ENCODE results near the gene PRR14L. TPM values are rescaled to one million over a fixed set of nuclear protein-coding genes. Genes with fewer than 3 reads are reported as not detected.

PRR14L gene
- total and polyA plus RNA-seq, 2 donors (not counting 3 experiments of a cell fraction or from before 2014, with no cell fraction given) = 13.1 to 53.8 TPM

DNA sequence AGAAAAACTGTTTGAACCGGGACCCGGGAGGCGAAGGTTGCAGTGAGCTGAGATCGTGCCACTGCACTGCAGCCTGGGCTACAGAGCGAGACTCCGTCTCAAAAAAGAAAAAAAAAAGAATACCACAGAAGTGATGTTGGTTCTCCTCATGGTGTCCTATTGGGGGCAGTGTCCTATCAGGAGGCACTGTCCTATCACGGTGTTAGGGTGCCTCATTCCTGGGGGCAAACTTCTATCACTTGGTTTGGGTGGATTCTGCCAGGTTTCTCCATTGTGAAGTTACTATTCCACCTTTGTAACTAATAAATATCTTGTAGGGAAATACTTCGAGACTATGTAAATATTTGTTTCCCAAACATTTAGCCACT, 19.6 kb downstream of the PRR14L start:
- no peaks in the 10 kb centered on the region for H3K9me3 ChIP-seq (replicated peaks; ENCODE audit: control insufficient read depth, insufficient read depth, low read length)
- peaks cover 3% of the 10 kb centered on the region for H4K20me1 ChIP-seq (replicated peaks; ENCODE audit: control insufficient read depth, extremely low read depth, insufficient read depth, low read length)
- peaks cover 47% of the 10 kb centered on the region for H3K79me2 ChIP-seq (ENCODE audit: control insufficient read depth, insufficient read depth, low read length)
- H3K36me3 ChIP-seq (ENCODE audit: control insufficient read depth in 2 of 2, extremely low read depth in 1 of 2, insufficient read depth in 2 of 2, low read length in 2 of 2) = peaks cover 0 to 3% of the 10 kb centered on the region in 2 experiments
- no peak overlapping the region for H3K9ac ChIP-seq (replicated peaks; ENCODE audit: extremely low read depth, insufficient read depth, low read length)
- FAIRE-seq (no peak), DNase-seq (ENCODE audit: low read depth, low spot score) (no peak)
- ChIA-PET POLR2A (no interaction called here), CTCF (interaction anchor here (1.4 kb wide), 1 partner anchor 65 kb away, joined by 3 read pairs; no protein-coding TSS in a partner anchor)
- no peaks in the 10 kb centered on the region for H3K9me1 ChIP-seq (replicated peaks; ENCODE audit: control insufficient read depth, extremely low read depth, insufficient read depth, low read length)
- no peak for TF ChIP-seq FOS (IDR thresholded peaks at IDR 0.05; ENCODE audit: borderline replicate concordance, insufficient read depth, low read length)
- TF ChIP-seq, protein P1, sequence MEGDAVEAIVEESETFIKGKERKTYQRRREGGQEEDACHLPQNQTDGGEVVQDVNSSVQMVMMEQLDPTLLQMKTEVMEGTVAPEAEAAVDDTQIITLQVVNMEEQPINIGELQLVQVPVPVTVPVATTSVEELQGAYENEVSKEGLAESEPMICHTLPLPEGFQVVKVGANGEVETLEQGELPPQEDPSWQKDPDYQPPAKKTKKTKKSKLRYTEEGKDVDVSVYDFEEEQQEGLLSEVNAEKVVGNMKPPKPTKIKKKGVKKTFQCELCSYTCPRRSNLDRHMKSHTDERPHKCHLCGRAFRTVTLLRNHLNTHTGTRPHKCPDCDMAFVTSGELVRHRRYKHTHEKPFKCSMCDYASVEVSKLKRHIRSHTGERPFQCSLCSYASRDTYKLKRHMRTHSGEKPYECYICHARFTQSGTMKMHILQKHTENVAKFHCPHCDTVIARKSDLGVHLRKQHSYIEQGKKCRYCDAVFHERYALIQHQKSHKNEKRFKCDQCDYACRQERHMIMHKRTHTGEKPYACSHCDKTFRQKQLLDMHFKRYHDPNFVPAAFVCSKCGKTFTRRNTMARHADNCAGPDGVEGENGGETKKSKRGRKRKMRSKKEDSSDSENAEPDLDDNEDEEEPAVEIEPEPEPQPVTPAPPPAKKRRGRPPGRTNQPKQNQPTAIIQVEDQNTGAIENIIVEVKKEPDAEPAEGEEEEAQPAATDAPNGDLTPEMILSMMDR (IDR thresholded peaks at IDR 0.05; ENCODE audit: extremely low read depth in 1 of 2, insufficient read depth in 1 of 2, low read depth in 1 of 2, low read length in 2 of 2) = no peak
- TF ChIP-seq, protein P2, sequence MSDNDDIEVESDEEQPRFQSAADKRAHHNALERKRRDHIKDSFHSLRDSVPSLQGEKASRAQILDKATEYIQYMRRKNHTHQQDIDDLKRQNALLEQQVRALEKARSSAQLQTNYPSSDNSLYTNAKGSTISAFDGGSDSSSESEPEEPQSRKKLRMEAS (IDR thresholded peaks at IDR 0.05; ENCODE audit: insufficient read depth, insufficient read length) = no peak
- TF ChIP-seq EZH2 (IDR thresholded peaks at IDR 0.05; ENCODE audit: borderline replicate concordance, low read depth, low read length, severe bottlenecking) = no peak
- TF ChIP-seq POLR2A (IDR thresholded peaks at IDR 0.05; ENCODE audit: low read depth, low read length) = no peak
- no peak for TF ChIP-seq MYC (IDR thresholded peaks at IDR 0.05; ENCODE audit: low read depth, low read length)
- no peak for TF ChIP-seq POLR2AphosphoS5 (IDR thresholded peaks at IDR 0.05; ENCODE audit: insufficient read depth, low read depth, low read length)
- no peak for TF ChIP-seq GATA2 (IDR thresholded peaks at IDR 0.05; ENCODE audit: insufficient read depth, insufficient read length, low read depth, low read length)
- TF ChIP-seq JUN (IDR thresholded peaks at IDR 0.05; ENCODE audit: borderline replicate concordance, insufficient read depth, insufficient read length, low read depth) = no peak
- no peak overlapping the region for H3K4me3 ChIP-seq (replicated peaks in 1 of 3; ENCODE audit: insufficient read depth in 1 of 3, low read depth in 1 of 3, low read length in 3 of 3)
- H3K27me3 ChIP-seq (ENCODE audit: control insufficient read depth in 2 of 2, insufficient read depth in 2 of 2, low read length in 2 of 2) = no peaks in the 10 kb centered on the region
- no TSS peak for BruUV-seq (replicated peaks)
- dilution Hi-C loops (cut with MboI; ENCODE audit: extremely low pct_ligation_motif_present, low sequenced_read_pairs) (no loop called here), intact Hi-C loops (cut with micrococcal nuclease) (no loop called here)
- no peaks in the 10 kb centered on the region for H3K4me1 ChIP-seq (ENCODE audit: control insufficient read depth, extremely low read depth, insufficient read depth, low read length)
- no peak overlapping the region for H3K27ac ChIP-seq (ENCODE audit: insufficient read depth, low read depth, low read length)
- no peak overlapping the region for H3K4me2 ChIP-seq (ENCODE audit: insufficient read depth, low read length)
- H2AFZ ChIP-seq (ENCODE audit: low read depth, low read length) = no peak overlapping the region

All from endothelial cell of umbilical vein (primary cell).